ENCODE data around the gene NPAS3. TPM values are rescaled to one million over a fixed set of nuclear protein-coding genes. Genes with fewer than 3 reads are reported as not detected.

The NPAS3 gene
- total RNA-seq, 1 donor from 2014 or later, result 6.1 TPM

- H3K27me3 Mint-ChIP-seq, result peaks cover 16% of the 10 kb centered on the region
- no peak for DNase-seq (ENCODE audit: low spot score, unreplicated experiment)
- no peaks in the 10 kb centered on the region for H3K9me3 Mint-ChIP-seq (ENCODE audit: low read depth)
- peaks cover 1% of the 10 kb centered on the region for H3K4me1 Mint-ChIP-seq (ENCODE audit: low read depth)
- no peak overlapping the region for H3K4me3 Mint-ChIP-seq (ENCODE audit: low read depth)
- no peak for TF ChIP-seq CTCF (IDR thresholded peaks at IDR 0.05; ENCODE audit: unreplicated experiment)
- no peak overlapping the region for H3K27ac Mint-ChIP-seq
- H3K36me3 Mint-ChIP-seq (ENCODE audit: insufficient read depth), result no peaks in the 10 kb centered on the region
Measured at GRCh38 chr14:33618361-33619105, 679.9 kb downstream of the NPAS3 start.

- Mint-ChIP-seq H3K36me3 (ENCODE audit: insufficient read depth) (no peaks in the 10 kb centered on the region), H3K9me3 (ENCODE audit: low read depth) (no peaks in the 10 kb centered on the region), H3K27me3 (peaks cover 2% of the 10 kb centered on the region), H3K4me1 (ENCODE audit: low read depth) (peaks cover 1% of the 10 kb centered on the region), H3K4me3 (ENCODE audit: low read depth) (no peak overlapping the region), H3K27ac (no peak overlapping the region)
- no peak for TF ChIP-seq CTCF (IDR thresholded peaks at IDR 0.05; ENCODE audit: unreplicated experiment)
- no peak for DNase-seq (ENCODE audit: low spot score, unreplicated experiment)
Measured at GRCh38 chr14:33622496-33622895, 683.8 kb downstream of the NPAS3 start.

- DNase-seq (ENCODE audit: low spot score, unreplicated experiment), result no peak
- no peak for TF ChIP-seq CTCF (IDR thresholded peaks at IDR 0.05; ENCODE audit: unreplicated experiment)
- peaks cover 10% of the 10 kb centered on the region for H3K27me3 Mint-ChIP-seq
- no peak overlapping the region for H3K27ac Mint-ChIP-seq
- H3K4me3 Mint-ChIP-seq (ENCODE audit: low read depth), result no peak overlapping the region
- H3K36me3 Mint-ChIP-seq (ENCODE audit: insufficient read depth), result no peaks in the 10 kb centered on the region
- no peaks in the 10 kb centered on the region for H3K9me3 Mint-ChIP-seq (ENCODE audit: low read depth)
- peaks cover 27% of the 10 kb centered on the region for H3K4me1 Mint-ChIP-seq (ENCODE audit: low read depth)
Measured at GRCh38 chr14:33629792-33630191, 691.1 kb downstream of the NPAS3 start.

GRCh38 chr14:33631021-33631420 is 692.3 kb downstream of the NPAS3 start:
- DNase-seq (ENCODE audit: low spot score, unreplicated experiment), result no peak
- Mint-ChIP-seq H3K4me1 (ENCODE audit: low read depth) (peaks cover 27% of the 10 kb centered on the region), H3K27me3 (peaks cover 18% of the 10 kb centered on the region)

GRCh38 chr14:33631441-33631840 is 692.8 kb downstream of the NPAS3 start:
- Mint-ChIP-seq H3K4me3 (ENCODE audit: low read depth) (no peak overlapping the region), H3K27me3 (peaks cover 18% of the 10 kb centered on the region), H3K4me1 (ENCODE audit: low read depth) (peaks cover 27% of the 10 kb centered on the region), H3K36me3 (ENCODE audit: insufficient read depth) (no peaks in the 10 kb centered on the region), H3K9me3 (ENCODE audit: low read depth) (no peaks in the 10 kb centered on the region), H3K27ac (no peak overlapping the region)
- TF ChIP-seq CTCF (IDR thresholded peaks at IDR 0.05; ENCODE audit: unreplicated experiment), result no peak
- DNase-seq (ENCODE audit: low spot score, unreplicated experiment), result no peak

More at GRCh38 chr14:33631021-33631420, 692.3 kb downstream of the NPAS3 start:
- Mint-ChIP-seq H3K9me3 (ENCODE audit: low read depth) (no peaks in the 10 kb centered on the region), H3K4me3 (ENCODE audit: low read depth) (no peak overlapping the region), H3K36me3 (ENCODE audit: insufficient read depth) (no peaks in the 10 kb centered on the region), H3K27ac (no peak overlapping the region)
- TF ChIP-seq CTCF (IDR thresholded peaks at IDR 0.05; ENCODE audit: unreplicated experiment), result no peak

Data from progenitor cell of endocrine pancreas (in vitro differentiated cells).